NCI-H446 (cell line): Measurements from ENCODE around the gene TTF1.
"Not testable (repeated sequence)": the region's sequence is repeated elsewhere in the genome, so short reads cannot be mapped to it uniquely, and the experiment has no call there.

ENCODE experiments used
- DNase-seq, 2 experiments: peaks; one replicate each; lab custom pipeline; 2025; lab: John Stamatoyannopoulos, UW

The TTF1 gene

DNA sequence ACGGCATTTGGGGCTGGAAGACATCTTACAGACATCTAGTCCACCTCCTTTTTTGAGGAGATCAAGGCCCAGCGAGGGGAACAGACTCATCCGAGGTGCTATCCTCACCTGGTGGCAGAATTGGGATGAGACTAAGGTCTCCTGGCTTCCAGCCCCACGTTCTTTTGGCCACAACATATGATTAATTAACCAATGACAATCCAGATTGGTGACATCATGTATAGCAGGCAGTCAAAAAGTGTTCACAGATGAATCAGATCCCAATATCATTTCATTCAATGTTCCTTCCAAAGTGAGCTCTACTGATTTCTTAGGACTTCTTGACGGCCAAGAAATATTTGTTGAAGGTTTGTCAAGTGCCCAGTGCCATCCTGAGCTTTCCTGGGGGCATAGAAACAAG lies 7.3 kb upstream of the TTF1 start:
- no peak for DNase-seq

DNA sequence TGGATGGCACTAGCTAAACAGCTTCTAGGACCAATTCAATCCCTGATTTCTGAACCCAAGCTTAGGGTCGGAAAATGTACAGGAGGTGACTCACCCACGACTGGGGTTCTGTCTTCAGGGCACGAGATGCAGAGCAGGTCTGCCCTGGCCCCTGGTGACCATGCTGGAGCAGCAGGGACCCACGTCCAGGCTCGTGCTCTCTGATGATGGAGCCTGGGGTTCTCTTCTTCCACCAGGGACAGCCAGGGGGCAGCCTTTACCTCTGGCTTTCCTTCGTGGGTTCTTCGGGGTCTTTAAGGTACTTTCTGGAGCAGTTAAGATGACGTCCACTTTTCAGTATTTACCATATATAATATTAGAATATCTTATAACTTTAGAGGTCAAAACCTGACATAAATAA lies 5.4 kb upstream of the TTF1 start:
- DNase-seq: peak in 1 of 2 experiments; percentile 16

DNA sequence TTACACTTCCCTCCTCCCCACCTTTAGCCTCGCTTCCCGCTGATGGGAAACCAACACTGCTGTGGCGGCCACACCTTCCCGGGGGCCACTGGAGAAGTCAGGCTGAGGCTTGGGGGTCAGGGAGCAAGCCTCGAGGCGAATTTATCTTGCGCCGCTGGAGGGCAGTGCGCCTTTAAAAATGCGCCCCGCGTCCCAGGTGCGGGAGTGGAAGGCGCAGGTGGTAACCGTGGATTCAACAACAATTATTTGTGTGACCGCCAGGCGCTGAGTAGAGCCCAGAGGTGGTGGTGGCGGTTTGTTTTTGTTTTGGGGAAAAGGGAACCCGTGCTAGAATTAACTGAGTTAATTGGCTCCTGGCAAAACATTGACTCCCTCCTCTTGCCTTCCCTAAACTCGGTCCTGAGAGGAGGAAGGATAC lies 4.5 kb upstream of the TTF1 start:
- no peak for DNase-seq

DNA sequence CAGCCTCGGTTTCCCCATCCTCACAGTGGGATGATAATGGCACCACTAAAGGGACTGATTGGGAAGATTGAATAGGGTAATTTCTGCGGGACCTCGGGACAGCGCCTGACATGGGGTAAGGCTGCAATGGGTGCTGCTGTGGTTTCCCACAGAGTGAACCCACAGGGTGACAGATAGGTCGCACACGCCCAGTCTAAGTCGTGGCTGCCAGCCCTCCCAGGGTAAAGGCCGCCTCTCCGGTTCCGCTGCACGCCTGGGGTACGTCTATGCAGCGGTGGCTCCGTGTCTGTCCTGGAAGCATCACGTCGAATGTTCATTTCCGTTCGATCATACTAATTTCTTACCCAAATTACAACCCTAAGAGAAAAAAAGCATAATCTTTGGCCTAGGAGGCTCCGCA lies 4.0 kb upstream of the TTF1 start:
- DNase-seq: no peak

DNA sequence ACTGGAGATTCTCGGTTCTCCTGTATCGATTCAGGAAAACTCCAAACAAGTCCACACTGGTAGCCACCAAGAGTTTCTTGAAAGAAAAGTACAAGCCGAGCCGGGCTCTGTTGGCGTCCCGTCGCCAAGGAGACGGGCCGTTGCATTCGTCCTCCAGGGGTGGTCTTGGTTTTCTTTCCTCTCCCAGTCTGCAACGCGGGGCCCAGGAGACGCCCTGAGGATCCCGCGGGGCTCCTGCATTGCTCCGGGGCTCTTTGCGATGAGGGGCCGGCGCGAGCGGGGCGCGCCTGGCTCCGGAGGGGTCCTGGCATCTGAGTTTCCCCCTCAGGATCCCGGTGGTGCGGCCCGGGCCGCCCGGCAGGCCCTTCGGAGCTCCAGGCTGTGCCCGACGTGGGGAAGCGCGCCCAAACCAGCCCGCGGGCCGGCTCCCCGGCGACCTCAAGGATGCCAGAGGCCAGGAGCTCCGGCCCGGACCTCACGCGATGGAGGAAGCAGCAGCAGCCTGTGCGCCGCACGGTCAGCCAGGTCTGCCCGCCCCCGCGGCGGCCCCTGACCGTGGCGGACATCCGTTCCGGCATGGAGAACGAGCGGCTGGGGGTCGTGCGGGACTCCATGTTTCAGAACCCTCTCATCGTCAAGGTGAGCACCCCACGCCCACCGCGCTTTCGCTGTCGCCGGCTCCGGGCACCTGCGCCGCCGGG lies 3.3 kb upstream of the TTF1 start, which contains the start of gene CFAP77:
TSS of gene CFAP77 (plus strand) at position 384 of the 701 bp plus-strand sequence. CDS start at position 445, 61 bp downstream.
- peak in 1 of 2 experiments; percentile 7 for DNase-seq

DNA sequence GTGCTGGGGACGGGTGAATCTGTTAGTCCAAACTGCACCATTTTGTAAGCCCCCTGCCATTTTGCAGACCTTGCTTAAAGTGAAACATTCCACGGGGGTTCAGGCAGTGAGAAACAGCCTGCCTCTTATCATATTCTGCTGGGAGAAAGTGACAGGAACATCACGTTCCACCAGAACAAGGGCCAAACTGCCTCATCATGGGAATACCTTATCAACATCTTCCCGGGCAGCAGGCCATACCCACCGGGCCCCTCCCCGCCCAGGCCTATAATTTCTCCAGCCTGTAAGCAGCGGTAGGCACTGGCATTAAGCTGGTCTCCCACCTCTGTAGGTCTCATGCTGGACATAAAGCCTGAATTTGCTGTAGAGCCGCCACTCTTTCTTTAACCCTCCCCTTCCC lies 1.9 kb upstream of the TTF1 start:
- DNase-seq: no peak

DNA sequence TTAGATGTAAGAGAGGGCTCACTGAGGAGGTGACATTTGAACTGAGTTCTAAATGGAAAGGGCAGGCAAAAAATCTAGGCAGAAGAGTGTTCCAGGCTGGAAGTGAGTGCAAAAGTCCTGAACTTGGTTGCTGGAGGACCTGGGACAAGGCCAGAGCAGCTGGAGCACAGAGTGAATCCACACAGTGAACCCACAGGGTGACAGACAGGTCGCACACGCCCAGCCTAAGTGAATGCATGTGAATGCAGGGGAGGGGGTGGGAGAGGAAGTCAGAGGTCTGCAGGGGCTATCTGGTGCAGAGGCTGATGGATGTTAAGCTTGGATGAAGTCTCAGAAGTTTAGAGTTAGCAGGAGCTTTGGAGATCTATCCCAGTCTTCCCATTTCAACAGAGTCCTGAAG lies 556 bp upstream of the TTF1 start:
- no peak for DNase-seq

DNA sequence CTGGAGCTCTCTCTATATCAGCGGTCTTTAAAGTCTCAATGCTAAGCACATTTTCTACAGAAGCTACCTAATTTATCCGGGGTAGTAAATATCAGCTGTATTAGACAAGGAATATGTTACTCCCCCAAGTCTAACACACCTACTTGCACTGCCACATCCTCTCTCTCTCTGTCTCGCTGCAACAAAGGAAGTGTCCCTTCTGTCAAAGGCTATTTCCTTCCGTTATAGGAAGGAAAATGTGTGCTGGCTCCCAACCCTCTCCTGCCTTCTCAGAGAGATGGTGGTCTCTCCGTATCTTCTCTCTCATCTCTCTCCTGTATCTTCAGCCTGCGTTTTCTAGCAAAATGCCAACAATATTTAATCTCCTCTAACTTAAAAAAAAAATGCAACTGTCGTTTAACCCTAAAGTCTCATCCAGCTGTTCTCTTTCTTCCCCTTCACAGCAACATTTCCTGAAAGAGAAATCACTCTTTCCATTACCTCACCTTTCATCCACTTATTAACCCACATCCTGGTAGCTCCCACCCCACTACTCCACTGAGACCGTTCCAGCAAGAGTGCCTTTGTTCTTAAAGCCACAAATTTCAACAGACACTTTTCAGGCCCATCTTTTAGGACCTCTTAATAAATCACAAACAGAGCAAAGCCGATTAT lies 2.3 kb downstream of the TTF1 start:
- DNase-seq: no peak

DNA sequence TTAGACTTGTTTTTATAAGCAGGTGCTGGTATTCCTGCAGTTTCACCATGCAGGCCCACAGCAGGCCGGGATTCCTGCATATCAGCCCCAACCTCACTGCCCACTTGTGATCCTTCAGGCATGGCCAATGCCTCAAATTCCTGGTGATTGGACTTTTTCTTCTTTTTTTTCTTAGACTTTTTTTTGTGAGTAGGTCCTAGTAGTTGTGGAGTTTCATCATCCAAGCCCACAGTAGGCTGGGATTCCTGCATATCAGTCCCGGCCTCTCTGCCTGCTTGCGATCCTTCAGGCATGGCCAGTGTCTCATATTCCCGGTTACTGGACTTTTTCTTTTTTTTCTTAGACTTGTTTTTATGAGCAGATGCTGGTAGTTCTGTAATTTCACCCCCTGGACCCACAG lies 4.8 kb downstream of the TTF1 start:
- no peak for DNase-seq

DNA sequence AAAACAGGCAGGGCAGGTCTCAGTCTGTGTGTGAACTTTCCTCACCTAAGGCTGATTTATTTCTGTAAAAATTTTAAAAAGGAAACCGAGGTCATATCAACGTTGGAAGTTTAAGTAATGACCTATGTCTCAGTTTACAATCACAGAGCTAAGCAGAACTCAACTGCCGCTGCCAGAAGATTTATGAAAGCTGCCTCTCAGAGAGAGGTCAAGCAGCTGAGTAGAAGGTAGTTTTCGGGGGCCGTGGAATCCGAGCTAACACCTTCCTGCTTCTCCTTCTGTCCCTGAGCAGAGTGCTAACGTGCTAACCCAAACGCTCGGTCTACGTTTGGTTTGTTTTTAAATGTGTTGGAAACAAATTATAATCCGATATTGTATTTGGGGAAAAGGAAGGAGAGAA lies 11.1 kb downstream of the TTF1 start:
- DNase-seq: no peak

DNA sequence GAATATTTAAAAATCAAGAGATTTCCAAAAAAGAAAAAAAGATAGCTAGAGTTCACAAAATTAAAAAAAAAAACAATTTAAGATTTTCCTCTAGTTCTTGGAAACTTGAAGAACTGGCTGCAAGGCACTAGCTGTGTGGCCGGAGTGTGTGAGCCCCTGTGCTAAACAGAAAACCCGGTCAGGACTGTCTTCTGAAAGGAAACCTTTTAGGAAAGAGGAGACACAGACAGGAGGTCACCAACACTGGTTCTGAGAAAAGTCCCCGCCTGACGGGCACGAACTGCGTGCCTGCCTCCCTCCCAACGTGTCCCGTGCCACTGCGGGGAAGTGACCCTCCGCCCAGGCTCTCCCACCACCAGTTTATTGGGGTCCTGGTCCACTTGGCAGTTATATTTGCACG lies 15.2 kb downstream of the TTF1 start:
- no peak for DNase-seq

DNA sequence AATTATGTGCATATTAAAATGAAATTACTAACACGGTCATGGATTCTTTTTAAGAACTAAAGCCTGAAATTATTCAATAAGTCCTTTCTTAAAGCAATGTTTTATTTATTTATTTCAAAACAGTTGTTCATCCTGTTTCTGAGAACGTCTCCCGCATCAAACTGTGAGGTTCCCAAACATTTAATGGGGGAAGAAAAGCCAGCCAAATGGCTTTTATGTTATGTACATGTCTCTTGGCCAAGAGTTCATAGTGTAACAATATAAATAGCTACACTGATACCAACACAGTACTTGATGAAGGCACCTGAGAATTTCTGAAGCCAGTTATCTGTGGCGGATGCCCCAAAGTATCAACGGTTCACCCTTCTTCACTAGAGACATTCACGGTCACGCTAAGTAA lies 15.7 kb downstream of the TTF1 start:
- no peak for DNase-seq

DNA sequence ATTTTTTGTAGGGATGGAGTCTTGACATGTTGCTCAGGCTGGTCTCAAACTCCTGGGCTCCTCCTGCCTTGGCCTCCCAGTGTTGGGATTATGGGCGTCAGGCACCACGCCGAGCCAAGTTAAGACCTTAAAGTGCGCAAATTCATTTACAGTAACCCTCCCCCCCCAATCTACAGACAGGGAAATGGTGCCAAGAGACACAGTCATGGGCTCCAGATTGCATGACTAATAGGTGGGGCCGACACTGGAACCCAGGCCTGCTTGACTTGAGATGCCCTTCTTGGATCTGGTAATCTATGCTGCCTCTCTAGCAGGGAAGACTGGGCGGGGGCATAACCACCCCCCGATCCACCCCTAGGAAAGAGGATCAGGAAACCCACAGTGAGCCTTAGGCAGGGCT lies 19.5 kb downstream of the TTF1 start:
- DNase-seq: no peak

DNA sequence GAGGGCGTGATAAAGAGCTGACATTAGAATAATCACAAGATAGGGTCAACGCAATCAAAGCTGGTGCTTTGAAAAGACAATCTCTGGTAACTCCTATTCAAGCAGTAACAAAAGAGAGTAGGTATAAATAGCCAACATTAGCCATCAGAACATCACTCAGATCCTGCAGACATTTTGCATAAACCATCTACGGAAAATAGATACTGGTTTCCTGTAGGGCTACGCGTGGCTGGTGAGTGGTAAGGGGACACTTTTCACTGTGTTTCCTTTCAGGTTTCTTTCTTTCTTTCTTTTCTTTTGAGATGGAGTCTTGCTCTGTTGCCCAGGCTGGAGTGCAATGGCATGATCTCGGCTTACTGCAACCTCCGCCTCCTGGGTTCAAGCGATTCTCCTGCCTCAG lies 22.3 kb downstream of the TTF1 start:
- no peak for DNase-seq

DNA sequence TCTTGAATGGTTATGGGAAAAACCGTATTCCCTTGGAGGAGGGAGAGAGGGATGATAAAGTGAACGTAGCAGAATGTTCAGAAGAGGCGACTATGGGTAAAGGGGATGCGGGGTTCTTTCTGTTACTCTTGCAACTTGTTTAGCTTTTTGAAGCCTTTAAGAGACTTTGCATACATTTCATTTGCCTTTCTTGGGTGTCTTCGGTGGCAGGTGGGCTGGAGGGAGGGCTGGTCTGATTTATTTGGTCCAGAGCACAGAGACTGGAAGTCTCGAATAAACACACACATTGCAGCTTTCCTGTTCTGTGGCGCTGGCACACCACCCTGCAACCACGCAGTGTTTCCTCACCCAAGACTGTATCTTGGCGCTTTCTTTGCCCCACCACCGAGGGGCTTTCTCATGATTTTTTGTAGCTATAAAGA lies 23.2 kb downstream of the TTF1 start:
- DNase-seq: no peak

DNA sequence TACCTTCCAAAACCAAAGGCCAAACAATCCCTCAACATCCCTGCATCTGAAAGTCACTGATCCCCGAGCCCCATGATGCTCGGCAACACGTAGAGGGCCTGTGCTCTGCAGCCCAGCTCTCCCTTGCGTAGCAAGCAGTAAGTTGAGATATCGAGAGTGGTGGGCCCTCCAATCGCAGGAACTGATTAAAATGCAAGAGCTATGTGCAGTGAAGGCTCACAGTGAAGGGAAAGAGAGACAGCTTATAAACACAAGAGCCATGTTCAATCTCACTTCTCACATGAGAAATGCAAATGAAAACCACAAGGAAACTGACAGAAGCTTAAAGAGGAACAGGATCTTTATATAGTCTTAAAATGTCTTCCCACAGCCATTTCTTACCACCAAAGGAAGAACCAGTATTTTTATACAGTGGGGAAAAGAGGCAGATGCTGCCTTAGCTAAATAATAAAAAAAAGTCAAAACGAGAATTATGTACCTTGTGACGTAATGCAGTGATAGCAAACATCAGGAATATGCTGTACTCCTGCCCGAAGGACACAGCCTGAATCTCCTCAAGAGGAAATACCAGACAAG lies 24.6 kb downstream of the TTF1 start:
- no peak for DNase-seq

DNA sequence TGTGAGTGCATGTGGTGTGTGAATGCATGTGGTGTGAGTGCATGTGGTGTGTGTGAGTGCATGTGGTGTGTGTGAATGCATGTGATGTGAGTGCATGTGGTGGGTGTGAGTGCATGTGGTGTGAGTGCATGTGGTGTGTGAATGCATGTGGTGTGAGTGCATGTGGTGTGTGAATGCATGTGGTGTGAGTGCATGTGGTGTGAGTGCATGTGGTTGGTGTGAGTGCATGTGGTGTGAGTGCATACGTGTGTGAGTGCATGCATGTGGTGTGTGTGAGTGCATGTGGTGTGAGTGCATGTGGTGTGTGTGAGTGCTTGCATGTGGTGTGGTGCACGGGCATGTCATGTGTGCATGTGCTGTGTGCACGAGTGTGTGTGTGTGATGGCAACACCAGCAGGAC lies 28.2 kb downstream of the TTF1 start:
- not testable (repeated sequence) for DNase-seq

DNA sequence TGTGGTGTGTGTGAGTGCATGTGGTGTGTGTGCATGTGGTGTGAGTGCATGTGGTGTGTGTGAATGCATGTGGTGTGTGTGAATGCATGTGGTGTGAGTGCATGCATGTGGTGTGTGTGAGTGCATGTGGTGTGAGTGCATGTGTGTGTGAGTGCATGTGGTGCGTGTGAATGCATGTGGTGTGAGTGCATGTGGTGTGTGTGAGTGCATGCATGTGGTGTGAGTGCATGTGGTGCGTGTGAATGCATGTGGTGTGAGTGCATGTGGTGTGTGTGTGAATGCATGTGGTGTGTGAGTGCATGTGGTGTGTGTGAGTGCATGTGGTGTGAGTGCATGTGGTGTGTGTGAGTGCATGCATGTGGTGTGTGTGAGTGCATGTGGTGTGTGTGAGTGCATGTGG lies 28.9 kb downstream of the TTF1 start:
- DNase-seq: not testable (repeated sequence)

DNA sequence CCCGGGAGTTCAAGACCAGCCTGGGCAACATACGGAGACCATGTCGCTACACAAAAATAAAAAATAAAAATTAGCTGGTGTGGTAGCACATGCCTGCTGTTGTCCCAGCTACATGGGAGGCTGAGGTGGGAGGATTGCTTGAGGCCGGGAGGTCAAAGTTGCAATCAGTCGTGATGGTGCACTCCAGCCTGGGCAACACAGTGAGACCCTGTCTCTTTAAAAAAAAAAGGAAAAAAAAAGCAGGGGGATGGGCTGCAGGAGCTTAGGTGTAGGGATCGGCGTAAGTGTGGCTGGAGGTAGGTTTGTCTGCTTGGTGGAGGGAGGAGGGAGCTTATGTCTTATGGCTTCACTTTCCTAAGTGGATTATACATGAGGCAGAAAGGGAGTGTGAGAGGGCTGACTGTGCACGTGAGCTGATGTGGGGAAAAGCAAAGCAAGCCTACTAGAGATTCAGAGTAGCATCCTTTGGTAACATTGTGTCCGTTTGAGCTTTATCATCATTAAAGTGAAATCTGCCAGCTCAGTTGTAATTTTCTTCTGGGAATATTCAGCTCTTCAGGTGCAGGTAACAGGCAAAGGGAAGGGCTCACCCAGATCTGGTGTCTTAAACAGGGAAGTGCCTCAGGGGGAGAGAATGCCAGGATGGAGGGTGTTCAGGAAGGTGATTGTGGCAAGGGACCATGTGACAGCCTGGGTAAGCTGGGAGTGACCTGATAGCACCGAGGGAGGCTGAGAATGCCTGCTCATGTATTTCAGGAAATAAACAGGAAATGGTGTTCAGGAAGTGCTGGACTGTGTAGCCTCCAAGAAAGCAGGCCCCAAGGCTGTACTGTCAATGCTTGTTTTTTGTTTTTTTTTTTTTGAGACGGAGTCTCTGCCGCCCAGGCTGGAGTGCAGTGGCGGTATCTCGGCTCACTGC lies 34.2 kb downstream of the TTF1 start:
- DNase-seq: no peak

DNA sequence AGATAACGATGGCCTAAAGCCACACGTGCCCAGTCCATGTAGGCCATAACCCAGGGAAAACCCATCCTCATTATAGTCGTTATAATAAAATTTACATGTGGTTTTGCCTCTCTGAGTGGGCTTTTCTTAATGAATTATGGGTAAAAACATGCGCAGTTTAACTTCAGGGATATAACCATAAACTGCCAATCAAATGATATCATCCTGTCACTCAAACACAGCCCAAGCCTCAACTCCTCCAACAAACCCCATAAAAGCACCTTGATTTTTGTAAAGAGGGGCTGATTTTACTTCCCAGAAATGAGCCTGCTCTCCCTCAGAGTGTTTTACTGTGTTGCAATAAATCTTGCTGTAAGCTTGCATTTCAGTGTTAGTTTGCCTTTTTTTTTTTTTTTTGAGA lies 36.0 kb downstream of the TTF1 start:
- no peak for DNase-seq

DNA sequence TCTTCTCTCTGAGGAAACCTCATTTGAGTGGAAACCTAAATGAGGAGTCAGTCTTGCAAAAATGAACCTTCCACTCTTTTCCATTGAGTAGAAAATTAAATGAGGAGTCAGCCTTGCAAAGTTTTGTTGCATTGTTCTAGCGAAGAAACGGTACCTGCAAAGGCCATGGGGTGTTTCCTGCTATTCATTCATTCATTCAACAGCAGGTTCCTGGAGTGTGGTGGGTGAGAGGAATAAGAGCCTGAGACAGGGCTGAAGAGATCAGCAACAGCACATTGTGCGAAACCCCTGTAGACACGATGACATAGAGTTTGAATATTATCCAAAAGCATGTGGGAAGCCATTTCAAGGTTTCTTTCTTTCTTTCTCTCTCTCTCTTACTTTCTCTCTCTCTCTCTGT lies 37.2 kb downstream of the TTF1 start:
- no peak for DNase-seq

DNA sequence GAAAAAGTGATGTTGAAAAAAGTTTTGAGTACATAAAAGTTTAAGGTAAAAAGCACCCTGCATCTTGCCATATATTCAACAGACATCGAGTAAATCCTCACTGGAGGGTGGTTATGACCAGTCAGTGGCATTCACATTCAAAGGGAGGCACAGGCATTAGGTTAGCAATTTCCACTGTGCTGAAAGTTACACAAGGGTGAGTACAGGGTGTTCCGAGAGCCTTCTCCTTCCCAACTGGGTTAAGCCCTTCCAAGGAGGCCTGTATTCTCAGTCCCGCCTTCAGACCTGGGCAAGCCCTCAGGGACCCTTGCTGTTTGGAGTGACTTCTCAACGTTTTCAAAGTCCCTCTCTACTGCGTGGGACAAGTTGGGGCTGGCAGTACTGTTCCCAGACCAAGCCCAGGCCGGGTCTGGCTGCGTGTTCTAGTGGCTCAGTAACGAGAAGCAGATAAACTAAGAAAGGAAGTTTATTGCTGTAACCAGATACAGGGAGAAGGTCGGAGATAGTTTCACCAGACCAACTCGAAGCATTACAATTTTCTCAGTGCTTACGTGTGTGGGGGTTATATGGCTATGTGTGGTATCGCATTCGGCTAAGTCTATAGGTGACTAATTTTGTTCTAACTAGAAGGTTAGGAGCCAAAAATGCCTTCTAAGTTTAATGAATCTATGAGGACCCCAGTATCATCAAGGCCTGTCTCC lies 38.9 kb downstream of the TTF1 start:
- DNase-seq: no peak
